ENCODE data around the gene TBPL1. TPM values are rescaled to one million over a fixed set of nuclear protein-coding genes. Genes with fewer than 3 reads are reported as not detected.
A peak's percentile ranks its signal among the peaks of the same experiment; 100 is the strongest.
"Not testable (repeated sequence)": the region's sequence is repeated elsewhere in the genome, so short reads cannot be mapped to it uniquely, and the experiment has no call there.

TBPL1 gene
- total RNA-seq, 1 experiment from 2014 or later, result 161 TPM

GRCh38 chr6:133973109-133973971 is 20.3 kb downstream of the TBPL1 start:
- Histone ChIP-seq H3K27me3 (ENCODE audit: low read length) (no peaks in the 10 kb centered on the region), H3K9me2 (replicated peaks; ENCODE audit: insufficient read depth, low read length) (no peaks in the 10 kb centered on the region), H3K27ac (ENCODE audit: low read length) (peak overlapping the region; percentile 45), H3K4me2 (ENCODE audit: low read depth, low read length, poor library complexity, severe bottlenecking) (peak overlapping the region; percentile 29), H3K9ac (ENCODE audit: low read length) (no peak overlapping the region), H2AFZ (ENCODE audit: low read length) (no peak overlapping the region), H3K4me3 (ENCODE audit: low read length) (no peak overlapping the region), H4K20me1 (ENCODE audit: insufficient read depth, low read depth, low read length) (peaks cover 13% of the 10 kb centered on the region), H3K36me3 (ENCODE audit: insufficient read depth, low read length) (no peaks in the 10 kb centered on the region), H3K9me3 (ENCODE audit: low read length) (no peaks in the 10 kb centered on the region), H3K79me2 (ENCODE audit: low read length) (peaks cover 100% of the 10 kb centered on the region), H3K4me1 (ENCODE audit: low read length) (peaks cover 43% of the 10 kb centered on the region)
- DNase-seq, result peak; percentile 77

- no peak overlapping the region for H2AFZ ChIP-seq (ENCODE audit: low read length)
- no peaks in the 10 kb centered on the region for H3K9me3 ChIP-seq (ENCODE audit: low read length)
- peaks cover 79% of the 10 kb centered on the region for H3K79me2 ChIP-seq (ENCODE audit: low read length)
- H3K4me2 ChIP-seq (ENCODE audit: low read depth, low read length, poor library complexity, severe bottlenecking), result no peak overlapping the region
- no peak overlapping the region for H3K27ac ChIP-seq (ENCODE audit: low read length)
- H3K4me3 ChIP-seq (ENCODE audit: low read length), result no peak overlapping the region
- peaks cover 25% of the 10 kb centered on the region for H3K36me3 ChIP-seq (ENCODE audit: insufficient read depth, low read length)
- H3K27me3 ChIP-seq (ENCODE audit: low read length), result no peaks in the 10 kb centered on the region
- no peak overlapping the region for H3K9ac ChIP-seq (ENCODE audit: low read length)
- DNase-seq, result no peak
- H3K9me2 ChIP-seq (replicated peaks; ENCODE audit: insufficient read depth, low read length), result no peaks in the 10 kb centered on the region
- peaks cover 17% of the 10 kb centered on the region for H4K20me1 ChIP-seq (ENCODE audit: insufficient read depth, low read depth, low read length)
- H3K4me1 ChIP-seq (ENCODE audit: low read length), result peaks cover 21% of the 10 kb centered on the region
Measured at GRCh38 chr6:133977983-133978895, 25.2 kb downstream of the TBPL1 start.

- Histone ChIP-seq H3K4me1 (ENCODE audit: low read length) (peaks cover 16% of the 10 kb centered on the region), H3K9me2 (replicated peaks; ENCODE audit: insufficient read depth, low read length) (no peaks in the 10 kb centered on the region), H4K20me1 (ENCODE audit: insufficient read depth, low read depth, low read length) (peaks cover 13% of the 10 kb centered on the region), H3K27ac (ENCODE audit: low read length) (no peak overlapping the region), H3K4me2 (ENCODE audit: low read depth, low read length, poor library complexity, severe bottlenecking) (no peak overlapping the region), H3K4me3 (ENCODE audit: low read length) (no peak overlapping the region), H3K27me3 (ENCODE audit: low read length) (no peaks in the 10 kb centered on the region), H3K79me2 (ENCODE audit: low read length) (peaks cover 73% of the 10 kb centered on the region), H3K9me3 (ENCODE audit: low read length) (no peaks in the 10 kb centered on the region), H2AFZ (ENCODE audit: low read length) (no peak overlapping the region), H3K9ac (ENCODE audit: low read length) (no peak overlapping the region), H3K36me3 (ENCODE audit: insufficient read depth, low read length) (peaks cover 31% of the 10 kb centered on the region)
- DNase-seq, result no peak
Measured at GRCh38 chr6:133978896-133979240, 25.8 kb downstream of the TBPL1 start.

DNA sequence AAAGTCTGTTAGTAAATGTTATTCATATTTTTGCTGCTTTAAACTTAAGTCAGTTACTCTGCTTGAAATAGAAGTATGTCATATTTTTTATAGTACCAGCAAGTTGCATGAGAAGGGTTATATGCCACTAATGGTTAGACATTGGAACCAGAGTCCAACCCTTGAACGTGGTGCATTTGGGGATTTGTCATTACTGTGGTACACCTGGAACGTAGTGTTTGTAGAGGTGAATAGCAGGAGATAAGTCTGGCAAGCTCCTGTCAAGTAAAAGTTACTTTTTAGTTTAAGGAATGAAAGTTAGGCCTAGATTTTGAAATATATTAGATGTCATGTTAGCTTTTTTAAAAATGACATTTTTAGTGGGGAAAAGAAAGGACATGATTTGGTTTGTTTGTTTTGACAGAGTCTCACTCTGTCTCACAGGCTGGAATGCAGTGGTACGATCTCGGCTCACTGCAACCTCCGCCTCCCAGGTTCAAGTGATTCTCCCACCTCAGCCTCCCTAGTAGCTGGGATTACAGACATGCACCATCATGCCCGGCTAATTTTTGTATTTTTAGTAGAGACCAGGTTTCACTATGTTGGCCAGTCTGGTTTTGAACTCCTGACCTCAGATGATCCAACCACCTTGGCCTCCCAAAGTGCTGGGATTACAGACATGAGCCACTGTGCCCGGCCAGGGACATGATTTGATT is 26.4 kb downstream of the TBPL1 start:
- H3K27me3 ChIP-seq (ENCODE audit: low read length); H3K4me2 ChIP-seq (ENCODE audit: low read depth, low read length, poor library complexity, severe bottlenecking); H2AFZ ChIP-seq (ENCODE audit: low read length); H3K9ac ChIP-seq (ENCODE audit: low read length); H3K27ac ChIP-seq (ENCODE audit: low read length); H3K9me2 ChIP-seq (replicated peaks; ENCODE audit: insufficient read depth, low read length); H3K9me3 ChIP-seq (ENCODE audit: low read length); H3K4me3 ChIP-seq (ENCODE audit: low read length); DNase-seq: not testable (repeated sequence)
- H3K36me3 ChIP-seq (ENCODE audit: insufficient read depth, low read length), result peaks cover 37% of the 10 kb centered on the region
- peaks cover 13% of the 10 kb centered on the region for H4K20me1 ChIP-seq (ENCODE audit: insufficient read depth, low read depth, low read length)
- peaks cover 67% of the 10 kb centered on the region for H3K79me2 ChIP-seq (ENCODE audit: low read length)
- H3K4me1 ChIP-seq (ENCODE audit: low read length), result peaks cover 16% of the 10 kb centered on the region

GRCh38 chr6:133980168-133980567 is 27.1 kb downstream of the TBPL1 start:
- H3K9ac ChIP-seq (ENCODE audit: low read length), result no peak overlapping the region
- H3K27ac ChIP-seq (ENCODE audit: low read length), result no peak overlapping the region
- no peaks in the 10 kb centered on the region for H3K9me3 ChIP-seq (ENCODE audit: low read length)
- no peak for DNase-seq
- no peak overlapping the region for H3K4me3 ChIP-seq (ENCODE audit: low read length)
- no peaks in the 10 kb centered on the region for H3K27me3 ChIP-seq (ENCODE audit: low read length)
- no peaks in the 10 kb centered on the region for H3K9me2 ChIP-seq (replicated peaks; ENCODE audit: insufficient read depth, low read length)
- H2AFZ ChIP-seq (ENCODE audit: low read length), result no peak overlapping the region
- peaks cover 60% of the 10 kb centered on the region for H3K79me2 ChIP-seq (ENCODE audit: low read length)
- H4K20me1 ChIP-seq (ENCODE audit: insufficient read depth, low read depth, low read length), result peaks cover 13% of the 10 kb centered on the region
- H3K4me2 ChIP-seq (ENCODE audit: low read depth, low read length, poor library complexity, severe bottlenecking), result no peak overlapping the region
- H3K4me1 ChIP-seq (ENCODE audit: low read length), result peaks cover 16% of the 10 kb centered on the region
- peaks cover 41% of the 10 kb centered on the region for H3K36me3 ChIP-seq (ENCODE audit: insufficient read depth, low read length)

DNA sequence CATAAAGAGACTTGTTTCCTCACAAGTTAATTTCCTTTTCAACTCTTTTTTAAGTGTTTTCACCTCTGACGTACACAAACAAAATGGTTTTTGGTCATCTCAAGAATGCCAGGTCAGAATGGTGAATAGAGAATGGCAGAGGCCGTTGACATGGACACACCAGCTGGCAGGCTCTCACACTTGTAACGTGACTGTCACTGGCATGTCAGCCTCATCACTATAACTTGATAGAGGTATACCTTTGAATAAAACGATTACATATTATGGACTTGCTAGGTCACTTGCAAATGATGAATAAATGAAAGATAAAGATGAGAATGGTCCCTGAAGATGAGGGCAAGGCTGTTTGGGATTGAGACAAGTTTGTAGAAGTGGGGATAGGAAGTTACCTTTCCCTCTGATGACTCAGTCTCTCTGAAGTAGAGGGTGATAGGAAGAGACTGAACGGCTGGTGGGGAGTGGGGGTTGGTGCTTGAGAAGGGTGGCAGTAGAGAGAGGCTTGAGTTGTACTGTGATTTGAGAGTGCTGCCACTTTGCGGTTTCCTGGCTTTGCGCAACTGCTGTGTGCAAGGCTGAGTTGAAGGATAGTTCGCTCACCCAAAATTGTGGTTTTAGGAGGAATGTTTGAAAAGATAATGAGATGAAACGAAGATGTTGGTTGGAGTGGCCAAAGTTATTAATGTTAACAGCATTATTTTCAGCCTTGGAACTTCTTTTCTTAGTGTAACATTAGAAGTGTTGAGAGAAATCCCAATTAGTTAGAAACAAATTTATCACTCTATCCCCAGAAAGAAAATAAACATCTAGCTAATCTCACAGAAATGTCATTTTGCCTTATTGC is 30.3 kb downstream of the TBPL1 start:
- Histone ChIP-seq H3K27ac (ENCODE audit: low read length) (no peak overlapping the region), H2AFZ (ENCODE audit: low read length) (no peak overlapping the region), H4K20me1 (ENCODE audit: insufficient read depth, low read depth, low read length) (peaks cover 20% of the 10 kb centered on the region; the same call in 1 of the 2 replicates), H3K9ac (ENCODE audit: low read length) (no peak overlapping the region), H3K79me2 (ENCODE audit: low read length) (peaks cover 28% of the 10 kb centered on the region), H3K9me3 (ENCODE audit: low read length) (no peaks in the 10 kb centered on the region), H3K4me1 (ENCODE audit: low read length) (peaks cover 7% of the 10 kb centered on the region), H3K4me2 (ENCODE audit: low read depth, low read length, poor library complexity, severe bottlenecking) (no peak overlapping the region), H3K4me3 (ENCODE audit: low read length) (no peak overlapping the region), H3K9me2 (replicated peaks; ENCODE audit: insufficient read depth, low read length) (no peaks in the 10 kb centered on the region), H3K36me3 (ENCODE audit: insufficient read depth, low read length) (peaks cover 62% of the 10 kb centered on the region), H3K27me3 (ENCODE audit: low read length) (no peaks in the 10 kb centered on the region)
- no peak for DNase-seq

DNA sequence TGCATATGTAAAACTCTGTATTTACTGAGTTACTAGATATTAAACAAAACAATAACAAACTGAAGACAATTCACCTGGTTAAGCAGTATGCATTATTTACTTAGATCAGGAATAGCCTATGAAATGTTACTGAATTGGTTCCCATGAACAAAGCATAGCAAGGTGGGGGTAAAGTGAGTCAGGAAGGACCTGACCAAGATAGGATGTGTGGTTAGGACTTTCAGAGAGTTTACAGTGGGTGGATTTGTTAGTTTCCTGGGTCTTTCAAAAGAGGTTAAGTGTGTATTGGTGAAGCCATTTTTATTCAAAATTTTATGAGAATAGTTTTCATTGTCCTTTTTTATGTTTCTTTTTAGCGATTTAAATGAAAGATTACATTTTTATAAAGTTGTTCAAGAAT is 32.9 kb downstream of the TBPL1 start:
- Histone ChIP-seq H3K4me1 (ENCODE audit: low read length) (no peaks in the 10 kb centered on the region), H2AFZ (ENCODE audit: low read length) (no peak overlapping the region), H3K4me3 (ENCODE audit: low read length) (no peak overlapping the region), H3K9me2 (replicated peaks; ENCODE audit: insufficient read depth, low read length) (no peaks in the 10 kb centered on the region), H3K9me3 (ENCODE audit: low read length) (no peaks in the 10 kb centered on the region), H3K9ac (ENCODE audit: low read length) (no peak overlapping the region), H4K20me1 (ENCODE audit: insufficient read depth, low read depth, low read length) (peaks cover 15% of the 10 kb centered on the region; the same call in 1 of the 2 replicates), H3K79me2 (ENCODE audit: low read length) (peaks cover 10% of the 10 kb centered on the region; the same call in 1 of the 2 replicates), H3K36me3 (ENCODE audit: insufficient read depth, low read length) (peaks cover 69% of the 10 kb centered on the region), H3K27me3 (ENCODE audit: low read length) (no peaks in the 10 kb centered on the region), H3K4me2 (ENCODE audit: low read depth, low read length, poor library complexity, severe bottlenecking) (no peak overlapping the region), H3K27ac (ENCODE audit: low read length) (no peak overlapping the region)
- no peak for DNase-seq
